K562 (cell line): Measurements from ENCODE around the gene C1orf116. TPM values are rescaled to one million over a fixed set of nuclear protein-coding genes. Genes with fewer than 3 reads are reported as not detected.

Experiments used
- ATAC-seq: fragments of 200-7000 bp; cut with Tn5 transposase; 3 replicates; pipeline ENCODE4 v1.9.1; 2020; ENCODE audit warnings: moderate library complexity
- BruUV-seq: library from RNA; stranded (reverse); fragments of 400-500 nt; replicated peaks from 2 replicates; lab custom pipeline; 2021; lab: Mats Ljungman, UMichigan
- CTCF ChIA-PET: fragments of 300-600 bp; formaldehyde crosslinking; extraction: SDS; loops from one replicate; lab custom pipeline; 2021; ENCODE audit warnings: low intra/inter-chr PET ratio; lab: Yijun Ruan, JAX
- POLR2A ChIA-PET: fragments of 300-600, 350-650 bp; sonication (Branson Sonifier 250); formaldehyde crosslinking; extraction: SDS; loops from one replicate; lab custom pipeline; 2021; ENCODE audit warnings: antibody characterized with exemption, inconsistent platforms; lab: Yijun Ruan, JAX
- DNase-seq, 4 experiments: peaks; one replicate each; pipeline versions ENCODE4 v3.0.0 to v3.0.0-alpha.2; 2011 to 2018; ENCODE audit warnings: low spot score in 3 of 4, mixed read lengths in 3 of 4; ENCODE audit errors: extremely low read depth in 1 of 4
- FAIRE-seq: peaks from 2 replicates; lab custom pipeline; 2011; peaks lifted over from hg19 to GRCh38; lab: Jason Lieb, UNC
- H2AFZ ChIP-seq: 2 replicates; pipeline ENCODE4 v1.6.0; 2011; ENCODE audit warnings: low read depth, low read length, control low read depth, inconsistent platforms
- H3K27ac ChIP-seq: fragments of 200-600 bp; 3 replicates; pipeline ENCODE4 v1.8.0; 2011; ENCODE audit warnings: low read depth, mild to moderate bottlenecking, control low read depth, inconsistent platforms, low read length, moderate library complexity, mixed read lengths; ENCODE audit errors: extremely low read depth
- H3K27me3 ChIP-seq, 2 experiments: fragments of 300-600 bp in 1 of 2; 2 replicates in 1 of 2; 3 replicates in 1 of 2; pipeline versions ENCODE4 v1.6.0 to v1.8.0; 2011; ENCODE audit warnings: inconsistent platforms in 2 of 2, low read length in 2 of 2, mild to moderate bottlenecking in 1 of 2, mixed read lengths in 1 of 2, moderate library complexity in 1 of 2; ENCODE audit not compliant: control insufficient read depth in 2 of 2, insufficient read depth in 2 of 2
- H3K36me3 ChIP-seq: fragments of 300-600 bp; 3 replicates; pipeline ENCODE4 v1.8.0; 2011; ENCODE audit warnings: mild to moderate bottlenecking, low read length, inconsistent platforms; ENCODE audit not compliant: control insufficient read depth, insufficient read depth
- H3K4me1 ChIP-seq, 2 experiments: fragments of 200-600 bp in 1 of 2; replicated peaks in 1 of 2; 2 replicates in 1 of 2; 3 replicates in 1 of 2; pipeline versions ENCODE4 v1.5.1 to v1.8.0; 2011; ENCODE audit warnings: inconsistent platforms in 2 of 2, low read length in 2 of 2, mild to moderate bottlenecking in 1 of 2, mixed read lengths in 1 of 2, moderate library complexity in 1 of 2; ENCODE audit not compliant: control insufficient read depth in 2 of 2, insufficient read depth in 2 of 2
- H3K4me2 ChIP-seq: 2 replicates; pipeline ENCODE4 v1.6.1; 2011; ENCODE audit warnings: low read length, control low read depth, inconsistent platforms, mixed read lengths; ENCODE audit not compliant: insufficient read depth
- H3K4me3 ChIP-seq: fragments of 200-600 bp; sonication (generic), shearing (Covaris generic); 2 replicates; pipeline ENCODE4 v1.5.1; 2016; ENCODE audit warnings: control low read depth, inconsistent platforms
- H3K79me2 ChIP-seq: fragments of 200-600 bp; 3 replicates; pipeline ENCODE4 v1.8.0; 2011; ENCODE audit warnings: low read length, inconsistent platforms; ENCODE audit not compliant: control insufficient read depth, insufficient read depth
- H3K9ac ChIP-seq, 2 experiments: 2 replicates each; pipeline versions ENCODE4 v1.6.0 to v1.6.1; 2011; ENCODE audit warnings: low read depth in 2 of 2, low read length in 2 of 2, control low read depth in 1 of 2, inconsistent platforms in 1 of 2, mild to moderate bottlenecking in 1 of 2, mixed read lengths in 1 of 2; ENCODE audit not compliant: insufficient read depth in 1 of 2
- H3K9me1 ChIP-seq: one replicate; pipeline ENCODE4 v1.6.0; 2011; ENCODE audit warnings: inconsistent platforms, mild to moderate bottlenecking, low read length, moderate library complexity; ENCODE audit not compliant: control insufficient read depth, insufficient read depth
- H3K9me3 ChIP-seq: replicated peaks from 2 replicates; pipeline ENCODE4 v1.5.1; 2011; ENCODE audit warnings: low read depth, low read length, inconsistent platforms; ENCODE audit not compliant: control insufficient read depth, insufficient read depth
- H4K20me1 ChIP-seq: replicated peaks from 2 replicates; pipeline ENCODE4 v1.6.1; 2011; ENCODE audit warnings: low read length, inconsistent platforms, mixed read lengths; ENCODE audit not compliant: control insufficient read depth, insufficient read depth
- BRD4 ChIP-seq: fragments of 200-600 bp; sonication (generic); IDR thresholded peaks from 2 replicates; pipeline ENCODE4 v1.6.1; 2017; ENCODE audit warnings: inconsistent platforms
- ERF ChIP-seq: fragments of 450-650 bp; formaldehyde crosslinking; IDR thresholded peaks from 2 replicates; pipeline ENCODE4 v1.4.0; 2020; ENCODE audit warnings: mild to moderate bottlenecking, mixed read lengths
- LARP7 ChIP-seq: fragments of 450-650 bp; IDR thresholded peaks from 2 replicates; pipeline ENCODE4 v1.6.1; 2016
- MAFF ChIP-seq: IDR thresholded peaks from 2 replicates; pipeline ENCODE4 v1.6.1; 2012; ENCODE audit warnings: low read length, improper control_type of control experiment
- MYNN ChIP-seq, 2 experiments: sonication (generic); formaldehyde crosslinking in 1 of 2; IDR thresholded peaks; 2 replicates each; pipeline versions ENCODE4 v1.5.0 to v1.6.1; 2016 to 2020; ENCODE audit warnings: antibody characterized with exemption in 1 of 2, missing genetic modification reagents in 1 of 2
- TAF7 ChIP-seq: fragments of 450-650 bp; IDR thresholded peaks from 2 replicates; pipeline ENCODE4 v1.6.1; 2016; ENCODE audit warnings: missing genetic modification characterization, missing compliant biosample characterization
- TRIM28 ChIP-seq: fragments of 450-650 bp; IDR thresholded peaks from 2 replicates; pipeline ENCODE4 v1.6.1; 2017
- ZNF263 ChIP-seq: sonication (generic); formaldehyde crosslinking; IDR thresholded peaks from 2 replicates; pipeline ENCODE4 v1.8.0; 2022; ENCODE audit warnings: mild to moderate bottlenecking, missing genetic modification reagents, borderline replicate concordance
- ZNF696 ChIP-seq: fragments of 250-450 bp; sonication (Bioruptor Pico); conservative IDR thresholded peaks from 2 replicates; pipeline ENCODE4 v1.4.0; 2020; ENCODE audit warnings: mild to moderate bottlenecking, moderate library complexity
- WGBS: fragments of 100-300 bp; shearing (Covaris generic); methylation state at CpG from one replicate; pipeline ENCODE4 v1.1.6; 2016; ENCODE audit warnings: low coverage, mixed read lengths; ENCODE audit not compliant: insufficient coverage; ENCODE audit errors: missing lambda C conversion rate; 5-methylcytosine and 5-hydroxymethylcytosine counted together
- in situ Hi-C: fragments of 300-500 bp; cut with MboI; formaldehyde crosslinking; loops from 4 replicates; pipeline ENCODE4 v1.15.0; 2018; ENCODE audit warnings: inconsistent platforms, mixed read lengths
- intact Hi-C: fragments of 100-400 bp; cut with micrococcal nuclease; formaldehyde crosslinking; loops from 2 replicates; pipeline ENCODE4 v1.14.2; 2022
- polyA plus RNA-seq, 8 experiments: library from polyadenylated mRNA; depleted of rRNA in 4 of 8; stranded (reverse) in 5 of 8; unstranded in 3 of 8; fragments of >200 nt; fragmentation: Nextera tagmentation in 2 of 8; fragmentation: Illumina TruSeq in 1 of 8; extraction: Ambion mirVana in 2 of 8; extraction: Trizol in 1 of 8; gene quantifications; 2 replicates each; pipeline versions ENCODE4 v1.2.1 to v1.2.3, GENCODE V29; 2011 to 2014; ENCODE audit warnings: inconsistent platforms in 1 of 8, missing spikeins in 1 of 8
- total RNA-seq, 7 experiments: library from RNA; depleted of rRNA in 6 of 7; stranded (reverse); fragments of >200 nt in 6 of 7; fragmentation: Illumina TruSeq in 2 of 7; extraction: Trizol in 2 of 7; gene quantifications; 2 replicates each; pipeline versions ENCODE4 v1.2.1 to v1.2.3, GENCODE V29; 2011 to 2021; ENCODE audit warnings: low replicate concordance in 1 of 7
- TF ChIP-seq, protein P1 (sequence below), 3 experiments: fragments of 200-800 bp in 1 of 3; sonication (Bioruptor generic) in 1 of 3; sonication (generic) in 1 of 3; formaldehyde crosslinking in 1 of 3; IDR thresholded peaks; 2 replicates each; pipeline versions ENCODE4 v1.6.1 to v1.8.0; 2016 to 2022; ENCODE audit warnings: mild to moderate bottlenecking in 2 of 3, missing compliant biosample characterization in 2 of 3, missing genetic modification characterization in 2 of 3, missing genetic modification reagents in 1 of 3

Gene C1orf116
- total and polyA plus RNA-seq, 9 of the 15 experiments (the other 6 are each of a cell fraction or from before 2014, with no cell fraction given) = 0.62 to 3.0 (median 0.95) TPM

DNA sequence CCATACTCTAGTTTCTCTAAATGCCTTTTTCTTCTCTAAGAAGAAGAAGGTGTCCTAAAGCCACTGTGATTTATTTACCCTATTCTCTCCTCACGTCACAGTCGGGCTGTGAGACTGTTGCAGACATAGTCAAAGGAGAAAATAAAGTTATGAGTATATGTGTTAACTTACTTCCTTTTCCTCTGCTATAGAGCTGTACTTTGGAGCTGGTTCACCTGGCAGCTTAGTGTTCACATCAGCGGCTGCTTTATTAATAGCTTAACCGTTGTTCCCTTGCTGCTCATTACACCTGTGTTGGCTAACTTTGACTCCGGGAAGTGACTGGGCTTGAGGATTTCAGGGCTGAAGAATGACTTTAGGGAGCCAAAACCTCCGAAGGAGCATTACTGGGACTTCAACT, 24.1 kb upstream of the C1orf116 start:
- peaks cover 5% of the 10 kb centered on the region for H3K9me1 ChIP-seq
- no TSS peak for BruUV-seq
- no peak overlapping the region for H3K4me3 ChIP-seq
- H2AFZ ChIP-seq = no peak overlapping the region
- H3K4me1 ChIP-seq = peaks cover 14 to 27% of the 10 kb centered on the region in 2 experiments
- H3K4me2 ChIP-seq = no peak overlapping the region
- no peak for DNase-seq
- no peak for FAIRE-seq
- H4K20me1 ChIP-seq = no peaks in the 10 kb centered on the region
- WGBS = 91% methylated on average over 6 of the region's 6 CpGs
- intact Hi-C loops (loop anchor here (10.0 kb wide), 1 partner anchor 588 kb away; the partner anchor contains the start of gene CR1L), in situ Hi-C loops (no loop called here)
- H3K27me3 ChIP-seq = no peaks in the 10 kb centered on the region
- ChIA-PET CTCF (interaction anchor here (0.7 kb wide), 1 partner anchor 20 kb away, joined by 3 read pairs; no protein-coding TSS in a partner anchor), POLR2A (interaction anchor here (0.5 to 1.8 kb wide), 6 partner anchors 9 to 80 kb away, joined by 3 to 5 read pairs (median 4); no protein-coding TSS in a partner anchor)
- H3K9me3 ChIP-seq = no peaks in the 10 kb centered on the region
- peaks cover 13% of the 10 kb centered on the region for H3K79me2 ChIP-seq
- H3K36me3 ChIP-seq = peaks cover 13% of the 10 kb centered on the region
- TF ChIP-seq MYNN (IDR thresholded peaks at IDR 0.05) = no peak
- TF ChIP-seq MYNN (CRISPR knock-in tag; IDR thresholded peaks at IDR 0.05) = no peak
- TF ChIP-seq LARP7 = no peak
- no peak for TF ChIP-seq ZNF263 (CRISPR knock-in tag)
- TF ChIP-seq ZNF696 (CRISPR knock-in tag) = no peak
- TF ChIP-seq MAFF = no peak
- no peak for TF ChIP-seq TRIM28
- TF ChIP-seq ERF (CRISPR knock-in tag) = no peak
- TF ChIP-seq BRD4 = no peak
- TF ChIP-seq, protein P1, sequence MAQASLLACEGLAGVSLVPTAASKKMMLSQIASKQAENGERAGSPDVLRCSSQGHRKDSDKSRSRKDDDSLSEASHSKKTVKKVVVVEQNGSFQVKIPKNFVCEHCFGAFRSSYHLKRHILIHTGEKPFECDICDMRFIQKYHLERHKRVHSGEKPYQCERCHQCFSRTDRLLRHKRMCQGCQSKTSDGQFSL (CRISPR knock-in tag; IDR thresholded peaks at IDR 0.05) = no peak
- TF ChIP-seq, protein P1 (tag; IDR thresholded peaks at IDR 0.05) = no peak
- no peak for TF ChIP-seq TAF7
- ATAC-seq = no peak
- H3K9ac ChIP-seq = no peak overlapping the region
- no peak overlapping the region for H3K27ac ChIP-seq
